HPDE6-E6E7 (cell line): ENCODE results near the gene IL11.
"Not testable (repeated sequence)": the region's sequence is repeated elsewhere in the genome, so short reads cannot be mapped to it uniquely, and the experiment has no call there.

Experiments
- DNase-seq: peaks from one replicate; pipeline ENCODE4 v3.0.0; 2011; ENCODE audit warnings: missing footprints; ENCODE audit errors: extremely low spot score

The IL11 gene

DNA sequence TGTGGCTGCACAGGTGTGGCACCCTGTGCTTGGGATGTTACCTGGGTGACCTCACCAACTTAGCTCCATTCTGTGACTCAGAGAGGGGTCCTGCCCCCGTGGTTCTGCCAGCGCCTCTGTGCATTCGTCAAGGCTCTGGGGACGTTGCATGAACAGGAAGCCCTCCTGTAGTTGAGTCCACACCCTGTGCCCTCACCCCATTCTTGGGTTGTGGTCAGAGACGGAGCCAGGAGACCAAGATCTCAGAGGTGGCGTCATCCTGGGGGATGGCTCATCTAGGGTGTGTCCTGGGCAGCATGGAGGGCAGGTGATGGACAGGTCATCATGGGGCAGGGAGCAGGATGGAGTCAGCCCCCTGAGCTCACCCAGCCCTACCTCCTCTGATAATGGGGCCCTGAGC, 18.2 kb downstream of the IL11 start:
- peak; percentile 67 for DNase-seq

- no peak for DNase-seq
Observed at GRCh38 chr19:55350620-55351315, 19.5 kb downstream of the IL11 start.

- DNase-seq, result no peak
Observed at GRCh38 chr19:55348317-55349034, 21.8 kb downstream of the IL11 start.

DNA sequence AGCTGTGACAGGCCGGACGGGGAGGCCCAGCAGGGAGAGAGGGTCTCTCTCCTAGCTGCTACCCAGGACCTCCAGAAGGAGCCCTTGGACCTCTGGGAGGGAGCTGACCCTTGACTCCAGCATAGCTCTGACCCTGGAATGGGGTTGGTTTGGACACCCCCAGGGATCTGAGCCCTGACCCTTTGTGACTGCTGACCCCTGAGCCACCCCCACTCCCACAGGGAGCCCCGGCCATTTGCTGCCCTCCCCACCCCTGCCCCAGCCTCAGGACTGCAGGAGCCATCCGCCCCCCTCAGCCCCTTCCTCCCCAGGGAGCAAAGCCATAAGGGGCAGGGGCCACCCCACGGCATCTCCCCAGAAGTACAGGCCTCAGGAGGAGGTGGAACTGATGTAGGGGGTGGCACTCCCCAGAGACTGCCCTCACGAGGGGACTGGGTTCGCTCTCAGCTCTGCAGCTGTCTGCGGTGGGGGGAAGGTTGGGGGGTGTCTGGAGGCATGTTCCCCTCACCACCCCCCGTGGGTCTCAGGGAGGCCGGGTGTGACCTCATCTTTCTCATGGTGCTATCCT, 22.7 kb downstream of the IL11 start:
- no peak for DNase-seq

DNA sequence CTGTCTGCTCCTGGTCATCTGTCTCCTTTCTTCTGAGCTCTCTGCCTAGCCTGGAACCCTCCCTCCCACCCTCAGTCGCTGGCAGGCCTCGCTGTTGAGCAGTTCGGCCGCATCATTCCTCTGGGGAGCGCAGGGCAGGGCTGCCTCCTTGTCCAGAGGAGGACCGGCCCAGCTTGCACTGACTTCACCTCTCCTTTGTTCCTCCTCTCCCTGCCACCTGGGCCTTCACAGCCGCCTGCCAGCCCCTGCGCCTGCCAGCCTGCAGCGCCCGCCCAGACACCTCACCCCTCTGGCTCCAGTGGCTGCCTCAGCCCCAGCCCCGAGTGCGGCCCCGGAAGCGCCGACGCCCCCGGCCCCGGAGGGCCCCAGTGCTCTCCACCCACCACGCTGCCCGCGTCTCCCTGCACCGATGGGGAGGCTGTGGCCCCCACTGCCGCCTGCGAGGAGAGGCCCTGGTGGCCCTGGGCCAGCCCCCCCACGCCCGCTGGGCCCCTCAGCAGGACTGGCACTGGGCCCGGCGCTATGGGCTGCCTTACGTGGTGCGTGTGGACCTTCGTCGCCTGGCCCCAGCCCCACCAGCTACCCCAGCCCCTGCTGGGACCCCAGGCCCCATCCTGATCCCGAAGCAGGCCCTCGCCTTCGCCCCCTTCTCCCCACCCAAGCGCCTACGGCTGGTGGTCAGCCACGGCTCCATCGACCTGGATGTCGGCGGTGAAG, 23.4 kb downstream of the IL11 start:
- DNase-seq, result no peak

GRCh38 chr19:55345818-55346724, 24.2 kb downstream of the IL11 start:
- no peak for DNase-seq

DNA sequence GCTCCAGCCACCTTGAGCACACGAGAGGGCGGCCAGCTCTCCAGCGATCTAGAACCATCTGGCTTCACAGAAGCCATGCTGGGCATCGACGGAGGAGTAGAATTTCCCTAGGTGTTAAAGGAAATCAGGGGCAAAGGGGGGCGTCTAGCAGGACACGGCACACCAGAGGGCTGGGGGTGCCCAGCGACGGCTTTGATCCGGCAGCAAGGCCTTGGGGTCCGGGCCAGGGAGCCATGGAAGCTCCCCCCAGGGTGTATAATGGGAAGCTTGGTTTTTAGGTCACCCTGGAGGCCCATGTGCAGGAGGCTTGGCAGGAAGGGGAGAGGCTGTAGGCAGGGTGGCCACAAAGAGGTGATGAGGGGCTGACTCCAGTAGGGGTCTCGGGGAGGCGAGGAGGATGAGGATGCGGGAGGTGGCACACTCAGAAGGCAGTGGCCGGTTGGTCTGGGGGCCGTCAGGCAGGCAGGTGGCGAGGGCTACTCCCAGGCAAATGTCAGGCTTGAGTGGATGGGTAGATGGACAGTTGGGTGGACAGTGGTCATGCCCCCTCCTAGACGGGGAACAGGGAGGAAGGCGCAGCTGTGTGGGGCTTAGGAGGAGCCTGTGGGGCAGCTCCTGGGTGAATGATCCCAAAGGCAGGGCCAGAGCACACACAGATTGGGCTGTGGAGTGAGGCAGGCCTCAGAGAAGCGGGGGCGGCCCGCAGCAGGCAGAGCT, 25.0 kb downstream of the IL11 start:
- DNase-seq, result no peak

DNA sequence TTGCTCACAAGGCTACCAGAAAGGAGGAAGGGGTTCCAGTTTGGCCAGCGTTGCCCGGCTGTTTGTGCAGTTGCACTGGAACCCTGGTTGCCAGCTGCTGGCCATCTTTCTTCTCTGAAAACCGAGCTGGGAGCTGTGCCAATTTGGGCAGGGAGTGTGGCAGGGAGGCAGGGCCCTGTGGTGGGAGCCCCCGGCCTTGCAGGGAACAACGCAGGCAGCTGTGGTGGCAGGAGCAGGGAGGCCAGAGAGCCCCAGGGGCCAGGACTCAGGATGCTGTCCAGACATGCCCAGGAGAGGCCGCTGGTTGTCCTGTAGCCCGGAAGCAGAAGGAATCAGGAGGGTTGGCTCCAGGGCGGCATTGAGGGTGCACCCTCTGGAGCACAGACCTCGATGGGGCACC, 25.8 kb downstream of the IL11 start:
- DNase-seq, result peak; percentile 47

DNA sequence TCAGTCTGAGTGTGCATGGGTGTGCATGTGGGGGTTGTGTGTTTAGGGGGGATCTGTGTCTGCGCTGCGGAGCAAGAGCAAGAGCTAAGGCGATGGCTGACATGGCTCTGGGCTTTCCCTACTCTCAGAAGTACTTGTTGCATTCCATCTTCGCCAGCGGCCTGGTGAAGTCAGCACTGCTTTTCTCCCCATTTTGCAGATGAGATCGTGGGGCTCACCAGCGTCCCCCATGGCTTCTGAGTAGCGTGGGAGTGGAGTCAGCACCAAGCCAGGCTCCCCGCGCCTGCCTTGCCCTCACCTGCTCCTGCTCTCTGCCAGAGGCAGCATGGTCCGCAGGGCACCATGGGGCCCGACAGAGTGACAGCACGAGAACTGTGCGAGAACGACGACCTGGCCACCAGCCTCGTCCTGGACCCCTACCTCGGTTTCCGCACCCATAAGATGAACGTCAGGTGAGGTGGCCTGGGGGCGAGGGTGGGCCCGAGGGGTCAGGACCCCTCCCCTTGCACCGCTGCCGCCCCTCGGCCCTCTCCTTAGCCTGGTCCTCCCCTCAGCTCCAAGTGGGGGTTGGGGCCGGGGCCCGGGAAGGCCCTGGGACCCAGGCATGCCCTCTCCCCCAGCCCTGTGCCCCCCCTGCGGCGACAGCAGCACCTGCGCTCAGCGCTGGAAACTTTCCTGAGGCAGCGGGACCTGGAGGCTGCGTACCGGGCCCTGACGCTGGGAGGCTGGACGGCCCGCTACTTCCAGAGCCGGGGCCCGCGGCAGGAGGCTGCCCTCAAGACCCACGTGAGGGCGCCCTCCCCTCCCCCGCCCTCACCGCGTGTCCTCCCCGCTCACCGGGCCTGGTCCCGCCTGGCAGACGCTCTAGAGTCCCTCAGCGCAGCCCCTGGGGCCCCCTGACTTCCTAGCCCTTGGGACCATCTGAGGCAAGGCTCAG, 28.4 kb downstream of the IL11 start:
- DNase-seq, result no peak

- DNase-seq, result peak; percentile 67
Observed at GRCh38 chr19:55341171-55341588, 29.1 kb downstream of the IL11 start.

DNA sequence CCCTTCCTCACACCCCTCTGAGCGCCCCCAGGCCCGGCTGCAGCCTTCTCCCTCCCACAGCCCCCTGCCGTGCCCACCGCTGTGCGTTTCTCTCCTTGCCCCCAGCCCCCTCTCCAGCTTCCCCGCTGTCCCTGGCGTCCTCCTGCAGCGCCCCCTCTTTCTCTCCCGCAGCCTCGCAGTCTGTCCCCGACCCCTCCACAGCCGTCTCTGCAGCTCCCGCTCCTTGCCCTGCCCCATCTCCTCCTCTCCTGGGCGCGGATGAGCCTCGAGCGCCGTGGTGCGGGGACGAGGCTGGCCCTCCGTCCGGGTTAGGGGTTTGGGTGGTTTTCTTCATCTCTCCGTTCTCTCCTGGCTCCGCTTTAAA, 29.5 kb downstream of the IL11 start:
- no peak for DNase-seq

DNA sequence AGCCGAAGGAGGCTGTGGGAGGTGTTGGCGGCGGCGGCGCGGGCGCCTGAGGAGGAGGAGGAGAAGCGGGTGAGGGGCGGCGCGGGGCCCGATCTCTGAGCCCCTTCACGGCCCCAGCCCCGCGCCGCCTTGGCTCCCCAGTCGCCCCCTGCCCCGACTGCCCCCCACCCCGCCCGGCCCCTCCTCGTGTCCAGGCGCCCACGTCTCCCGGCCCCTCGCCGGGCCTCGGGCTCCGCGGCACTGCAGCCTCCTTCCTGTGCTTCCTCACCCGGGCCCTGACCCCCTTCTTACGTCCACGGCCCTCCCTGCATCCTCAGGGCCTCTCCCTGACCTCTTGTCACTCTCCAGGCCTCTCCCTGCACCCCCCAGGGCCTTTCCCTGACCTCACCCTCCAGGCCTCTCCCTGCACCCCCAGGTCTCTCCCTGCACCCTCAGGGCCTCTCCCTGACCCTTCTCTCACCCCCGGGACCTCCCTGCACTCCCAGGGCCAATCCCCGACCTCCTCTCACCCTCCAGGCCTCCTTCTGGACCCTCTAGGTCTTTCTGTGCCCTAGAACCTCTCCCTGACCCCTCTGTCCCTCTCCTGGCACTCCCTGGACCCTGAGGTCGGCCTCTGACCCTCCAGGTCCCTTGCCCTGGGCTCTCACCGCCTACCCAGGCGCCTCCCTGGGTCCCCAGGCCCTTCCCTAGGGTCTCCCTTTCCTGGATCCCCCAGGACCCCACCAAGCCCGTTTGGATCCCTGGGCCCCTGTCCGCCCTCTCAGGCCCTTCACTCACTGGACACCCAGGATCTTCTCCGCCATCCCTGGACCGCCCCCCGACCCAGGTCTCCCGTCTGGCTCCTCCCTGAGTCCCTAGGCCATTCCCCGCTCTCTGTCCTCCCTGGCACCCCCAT, 30.1 kb downstream of the IL11 start:
- no peak for DNase-seq

GRCh38 chr19:55339105-55339888, 31.0 kb downstream of the IL11 start, which contains the start of gene KMT5C:
TSS of gene KMT5C (plus strand) at chr19:55339876. CDS start at chr19:55341937, 2,061 bp downstream.
- DNase-seq, result peak; percentile 99

DNA sequence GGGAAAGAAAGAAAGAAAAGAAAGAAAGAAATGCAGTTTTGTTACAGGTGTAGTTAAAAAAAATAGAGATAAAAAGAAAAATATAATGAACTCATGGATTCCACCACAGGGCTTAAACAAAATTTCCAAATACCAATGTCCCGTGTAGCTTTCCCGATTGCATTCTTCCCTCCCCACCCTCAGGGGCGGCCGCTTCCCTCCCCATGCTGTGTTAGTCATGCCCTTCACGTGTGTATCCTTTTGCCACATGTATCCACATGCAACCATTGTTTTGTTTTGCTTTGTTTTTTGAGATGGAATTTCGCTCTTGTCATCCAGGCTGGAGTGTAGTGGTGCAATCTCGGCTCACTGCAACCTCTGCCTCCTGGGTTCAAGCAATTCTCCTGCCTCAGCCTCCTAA, 34.2 kb downstream of the IL11 start:
- DNase-seq, result peak; percentile 76

- DNase-seq, result no peak
Observed at GRCh38 chr19:55333870-55334269, 36.4 kb downstream of the IL11 start.

DNA sequence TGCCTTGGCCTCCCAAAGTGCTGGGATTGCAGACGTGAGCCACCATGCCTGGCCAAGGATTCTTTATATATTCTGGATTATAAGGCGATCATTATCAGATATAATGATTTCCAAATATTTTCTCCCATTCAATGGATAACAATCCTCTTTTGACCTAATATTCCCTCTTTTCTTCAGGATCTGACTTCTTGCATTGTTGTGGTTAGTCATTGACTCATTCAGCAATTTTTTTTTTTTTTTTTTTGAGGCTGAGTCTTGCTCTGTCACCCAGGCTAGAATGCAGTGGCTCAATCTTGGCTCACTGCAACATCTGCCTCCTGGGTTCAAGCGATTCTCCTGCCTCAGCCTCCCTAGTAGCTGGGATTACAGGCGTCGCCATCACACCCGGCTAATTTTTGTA, 40.5 kb downstream of the IL11 start:
- DNase-seq, result not testable (repeated sequence)

DNA sequence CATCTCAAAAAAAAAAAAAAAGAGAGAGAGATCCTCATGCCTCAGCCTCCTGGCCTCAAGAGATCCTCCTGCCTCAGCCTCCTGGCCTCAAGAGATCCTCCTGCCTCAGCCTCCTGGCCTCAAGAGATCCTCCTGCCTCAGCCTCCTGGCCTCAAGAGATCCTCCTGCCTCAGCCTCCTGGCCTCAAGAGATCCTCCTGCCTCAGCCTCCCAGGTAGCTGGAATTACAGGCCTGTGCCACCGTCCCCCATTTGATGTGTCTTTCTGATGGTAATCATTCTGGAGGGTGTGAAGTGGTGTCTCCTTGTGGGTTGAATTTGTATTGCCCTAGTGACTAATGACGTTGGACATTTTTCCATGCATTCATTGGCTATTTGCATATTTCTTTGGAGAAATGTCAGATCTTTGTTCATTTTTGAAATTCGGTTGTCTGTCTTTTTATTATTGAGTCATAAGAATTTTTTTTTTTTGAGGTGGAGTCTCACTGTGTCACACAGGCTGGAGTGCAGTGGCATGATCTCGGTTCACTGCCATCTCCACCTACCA, 41.4 kb downstream of the IL11 start:
- DNase-seq, result not testable (repeated sequence)
